HuH-7.5 (cell line): ENCODE results near the gene DYNC1I1.

ENCODE experiments used
- DNase-seq: peaks from one replicate; pipeline ENCODE4 v3.0.0; 2011; ENCODE audit warnings: low spot score

The DYNC1I1 gene

GRCh38 chr7:95971716-95972115 lies 199.4 kb downstream of the DYNC1I1 start:
- no peak for DNase-seq

- no peak for DNase-seq
These were observed 200.2 kb downstream of the DYNC1I1 start for GRCh38 chr7:95972523-95972922.

- DNase-seq = no peak
These were observed 201.8 kb downstream of the DYNC1I1 start for GRCh38 chr7:95974108-95974507.

GRCh38 chr7:95976369-95977060 lies 204.2 kb downstream of the DYNC1I1 start:
- DNase-seq = no peak

GRCh38 chr7:95977994-95978393 lies 205.6 kb downstream of the DYNC1I1 start:
- DNase-seq = no peak

GRCh38 chr7:95980167-95980566 lies 207.8 kb downstream of the DYNC1I1 start:
- DNase-seq = no peak

GRCh38 chr7:95980706-95981105 lies 208.4 kb downstream of the DYNC1I1 start:
- DNase-seq = no peak

- no peak for DNase-seq
These were observed 213.9 kb downstream of the DYNC1I1 start for GRCh38 chr7:95986178-95986764.

- DNase-seq = no peak
These were observed 216.9 kb downstream of the DYNC1I1 start for GRCh38 chr7:95989301-95989700.

- DNase-seq = no peak
These were observed 221.0 kb downstream of the DYNC1I1 start for GRCh38 chr7:95993380-95993779.

- no peak for DNase-seq
These were observed 223.8 kb downstream of the DYNC1I1 start for GRCh38 chr7:95996174-95996573.

GRCh38 chr7:95996886-95997285 lies 224.5 kb downstream of the DYNC1I1 start:
- DNase-seq = no peak

GRCh38 chr7:95997632-95998031 lies 225.3 kb downstream of the DYNC1I1 start:
- no peak for DNase-seq

- DNase-seq = no peak
These were observed 227.1 kb downstream of the DYNC1I1 start for GRCh38 chr7:95999481-95999880.

GRCh38 chr7:96004578-96004977 lies 232.2 kb downstream of the DYNC1I1 start:
- no peak for DNase-seq

- DNase-seq = no peak
These were observed 232.9 kb downstream of the DYNC1I1 start for GRCh38 chr7:96005271-96005670.

- DNase-seq = no peak
These were observed 236.8 kb downstream of the DYNC1I1 start for GRCh38 chr7:96009148-96009547.

GRCh38 chr7:96013836-96014235 lies 241.5 kb downstream of the DYNC1I1 start:
- no peak for DNase-seq

GRCh38 chr7:96014617-96015016 lies 242.3 kb downstream of the DYNC1I1 start:
- no peak for DNase-seq

GRCh38 chr7:96016056-96016586 lies 243.8 kb downstream of the DYNC1I1 start:
- no peak for DNase-seq

- DNase-seq = no peak
These were observed 244.4 kb downstream of the DYNC1I1 start for GRCh38 chr7:96016735-96017134.

- DNase-seq = no peak
These were observed 245.5 kb downstream of the DYNC1I1 start for GRCh38 chr7:96017877-96018276.

GRCh38 chr7:96021568-96021967 lies 249.2 kb downstream of the DYNC1I1 start:
- DNase-seq = no peak

- DNase-seq = no peak
These were observed 251.0 kb downstream of the DYNC1I1 start for GRCh38 chr7:96023387-96023786.
